Measurements from ENCODE around the gene ANKS1B.

Gene ANKS1B

DNA sequence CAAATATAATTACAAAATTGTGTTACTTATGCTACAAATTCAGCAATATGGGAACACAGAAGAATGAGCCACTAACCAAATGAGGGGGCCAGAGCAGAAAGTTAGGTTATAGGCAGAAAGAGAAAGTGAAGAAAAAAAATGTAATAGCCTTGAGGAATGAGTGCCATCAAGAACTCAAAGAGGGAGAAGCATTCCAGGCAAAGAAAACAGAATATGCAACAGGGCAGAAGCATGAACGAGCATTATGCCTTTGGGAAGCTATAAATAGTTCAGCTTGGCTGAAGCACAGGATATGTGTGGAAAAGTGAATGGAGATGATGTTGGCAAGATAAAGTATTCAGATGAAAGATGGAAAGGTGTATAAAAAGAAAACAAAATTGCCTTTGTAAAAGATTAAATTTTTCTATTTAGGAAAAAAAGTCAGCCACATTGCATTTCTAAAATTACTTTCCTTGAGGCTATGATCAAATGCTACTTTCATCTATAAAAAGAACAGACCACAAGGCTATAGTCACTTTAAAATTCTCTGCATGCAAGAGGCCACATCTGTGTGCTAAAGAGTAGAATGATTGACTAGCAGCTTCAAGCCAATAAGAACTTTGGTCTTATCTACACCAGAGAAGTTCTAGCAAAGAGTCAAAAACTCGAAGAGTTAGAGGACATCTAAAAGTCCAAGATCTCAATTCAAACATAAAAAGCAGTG, 530.7 kb downstream of the ANKS1B start:
- no peak for DNase-seq (ENCODE audit: low read depth in 2 of 2)

GRCh38 chr12:99450036-99450630, 534.6 kb downstream of the ANKS1B start:
- DNase-seq (ENCODE audit: low read depth in 2 of 2): no peak

DNA sequence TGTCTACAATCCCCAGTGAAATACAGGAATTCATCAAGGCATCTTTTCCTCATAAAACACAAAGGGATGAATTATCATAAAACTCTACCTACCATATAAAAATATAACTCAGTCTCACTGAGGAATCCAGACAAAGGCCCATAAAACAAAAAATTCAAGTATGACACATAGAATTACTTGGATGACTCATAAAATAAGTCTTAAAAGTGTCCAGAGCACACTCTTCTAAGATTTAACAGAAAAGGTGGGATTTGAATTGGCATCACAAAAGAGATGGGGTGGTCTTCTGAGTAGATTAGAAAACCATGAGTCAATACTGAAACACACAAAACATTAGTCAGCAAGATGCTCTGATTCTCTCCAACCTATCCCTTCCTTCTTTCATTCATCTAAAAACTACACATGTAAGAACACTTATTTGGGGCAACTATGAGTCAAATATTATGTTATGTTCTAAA, 539.8 kb downstream of the ANKS1B start:
- DNase-seq (ENCODE audit: low read depth in 2 of 2): no peak

DNA sequence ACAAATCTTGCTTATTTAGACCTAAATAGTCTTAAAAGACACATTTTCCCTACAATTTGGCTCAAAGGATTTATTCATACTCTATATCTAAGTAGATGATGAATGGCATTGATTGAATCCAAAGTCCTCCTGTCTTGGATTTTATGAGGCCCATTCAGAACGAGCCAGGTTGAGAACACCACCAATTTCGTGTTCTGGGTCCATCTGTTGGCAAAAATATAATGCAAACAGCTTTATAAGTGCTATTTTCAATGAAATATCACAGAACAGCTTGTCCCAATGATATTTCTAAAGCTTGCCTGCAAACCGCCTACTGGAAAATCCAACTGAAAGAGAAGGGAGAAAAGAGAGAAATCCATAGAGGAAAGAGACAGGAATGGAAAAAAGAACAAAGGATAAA, 542.0 kb downstream of the ANKS1B start:
- no peak for DNase-seq (ENCODE audit: low read depth in 2 of 2)

DNA sequence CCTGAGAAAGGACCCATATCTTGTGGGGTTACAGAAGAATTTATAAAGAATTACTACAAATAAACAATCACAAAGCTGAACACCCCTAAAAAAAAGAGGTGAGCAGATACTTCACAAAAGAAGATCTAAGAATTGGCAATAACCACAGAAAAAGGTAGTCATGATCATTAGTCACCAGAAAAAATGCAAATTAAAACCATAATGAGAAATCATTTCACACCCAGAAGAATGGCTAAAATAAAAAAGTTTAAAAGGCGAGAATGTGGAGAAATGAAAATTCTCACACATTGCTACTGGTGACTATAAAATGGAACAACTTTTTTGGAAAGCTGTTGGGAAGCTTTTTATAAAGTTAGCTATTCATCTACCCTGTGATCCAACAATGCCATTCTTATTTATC, 545.3 kb downstream of the ANKS1B start:
- no peak for DNase-seq (ENCODE audit: low read depth in 2 of 2)

DNA sequence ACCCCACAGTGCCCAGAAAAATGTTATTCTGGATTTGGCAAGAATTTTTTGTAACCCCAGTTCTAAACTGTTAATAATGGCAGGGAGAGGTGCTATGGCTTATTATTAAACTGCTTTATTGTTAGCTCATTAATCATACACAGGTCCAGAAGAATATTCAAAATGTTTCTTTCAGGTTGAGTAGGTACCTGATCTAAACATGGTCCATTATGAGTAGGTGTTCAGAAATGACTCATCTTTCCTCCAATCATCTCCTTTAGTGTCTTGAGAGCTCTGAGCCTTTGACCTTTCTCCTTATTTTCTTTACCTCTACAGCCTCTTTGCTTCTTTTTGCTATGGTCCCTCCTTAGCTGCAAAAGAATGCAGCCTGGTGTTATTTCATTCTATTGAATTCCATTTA, 548.2 kb downstream of the ANKS1B start:
- no peak for DNase-seq (ENCODE audit: low read depth in 2 of 2)

DNA sequence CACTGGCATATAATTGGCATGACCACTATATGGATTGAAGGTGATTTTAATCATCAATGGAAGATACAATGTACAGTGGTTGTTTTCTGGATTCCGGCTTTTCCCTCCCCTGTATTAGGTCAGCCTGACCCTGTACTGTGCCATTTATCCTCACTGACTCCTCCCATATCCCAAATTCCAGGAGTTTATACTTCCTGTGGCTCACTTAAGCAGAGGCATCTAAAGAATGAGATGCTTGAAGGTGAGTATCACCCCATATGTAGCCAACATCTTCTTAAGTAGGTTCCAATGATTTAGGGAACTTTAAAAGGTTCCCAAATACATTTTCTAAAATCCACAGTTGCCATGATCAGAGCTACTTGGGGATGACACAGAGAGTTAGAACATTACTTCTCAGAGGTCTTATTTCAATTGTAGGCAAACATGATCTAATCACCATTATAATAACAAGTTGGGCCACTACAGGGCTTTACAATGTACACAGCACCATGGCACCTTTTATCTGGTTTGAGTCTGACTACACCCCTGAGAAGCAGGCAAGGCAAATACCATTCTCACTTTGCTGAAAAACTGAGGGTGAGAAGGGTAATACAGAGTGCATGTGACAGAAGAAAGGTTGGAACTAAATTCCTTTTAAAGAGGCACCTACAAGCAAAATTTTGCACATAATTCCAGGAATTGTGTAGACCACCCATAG, 549.5 kb downstream of the ANKS1B start:
- no peak for DNase-seq (ENCODE audit: low read depth in 2 of 2)

DNA sequence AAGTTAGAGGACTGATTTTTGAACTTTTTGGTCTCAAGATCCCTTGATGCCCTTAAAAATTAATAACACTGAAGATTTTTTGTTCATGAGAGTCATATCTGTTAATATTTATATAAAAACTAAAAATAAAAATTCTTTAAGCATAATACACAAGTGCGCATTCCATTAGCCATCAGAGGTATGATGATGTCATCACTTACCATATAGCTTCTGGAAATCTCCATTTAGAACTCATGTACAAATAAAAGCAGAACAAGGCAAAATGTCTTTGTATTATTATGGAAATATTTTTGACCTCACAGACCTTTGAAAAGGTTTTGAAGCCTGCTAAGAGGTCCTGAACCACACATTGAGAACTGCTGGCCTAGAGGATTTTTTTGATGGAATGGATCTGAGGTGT, 551.6 kb downstream of the ANKS1B start:
- no peak for DNase-seq (ENCODE audit: low read depth in 2 of 2)

DNA sequence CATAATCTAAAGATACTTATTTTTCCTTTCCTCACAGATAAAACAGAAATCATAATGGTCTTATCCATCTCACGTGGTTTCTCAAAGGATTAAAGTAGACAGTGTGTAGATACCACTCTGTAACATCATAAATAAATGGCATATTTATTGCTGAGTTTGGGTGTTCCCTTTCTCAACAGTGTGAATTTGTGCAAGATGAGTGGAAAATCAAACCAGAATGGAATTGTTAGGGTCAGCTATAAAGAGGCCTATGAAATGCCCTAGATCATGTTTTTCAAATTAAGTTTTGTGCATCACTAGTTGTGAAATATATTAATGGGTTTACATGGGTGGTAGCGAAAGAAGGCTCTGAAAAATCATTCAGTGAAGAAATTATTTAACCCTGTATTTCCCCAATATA, 553.5 kb downstream of the ANKS1B start:
- DNase-seq (ENCODE audit: low read depth in 2 of 2): no peak

GRCh38 chr12:99427104-99427503, 557.6 kb downstream of the ANKS1B start:
- no peak for DNase-seq (ENCODE audit: low read depth in 2 of 2)

GRCh38 chr12:99418379-99418778, 566.4 kb downstream of the ANKS1B start:
- no peak for DNase-seq (ENCODE audit: low read depth in 2 of 2)

DNA sequence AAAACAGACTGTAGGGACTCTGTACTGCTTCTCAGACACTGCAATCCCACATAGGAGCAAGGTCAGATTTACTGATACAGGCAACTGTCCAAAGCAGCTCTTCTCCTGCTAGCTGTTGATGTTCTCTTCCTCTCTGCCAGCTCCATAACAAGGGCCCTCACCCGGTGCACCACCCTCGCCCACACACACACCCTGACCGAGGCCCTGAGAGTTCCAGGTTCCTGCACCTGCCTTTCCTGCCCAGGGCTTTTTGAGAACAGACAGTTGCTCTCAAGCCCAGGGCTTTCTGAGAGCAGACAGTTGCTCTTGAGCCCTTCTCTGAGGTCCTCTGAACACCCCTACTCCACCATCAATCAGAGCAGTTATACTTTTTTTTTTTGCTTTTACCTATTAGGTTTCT, 571.0 kb downstream of the ANKS1B start:
- no peak for DNase-seq (ENCODE audit: low read depth in 2 of 2)

DNA sequence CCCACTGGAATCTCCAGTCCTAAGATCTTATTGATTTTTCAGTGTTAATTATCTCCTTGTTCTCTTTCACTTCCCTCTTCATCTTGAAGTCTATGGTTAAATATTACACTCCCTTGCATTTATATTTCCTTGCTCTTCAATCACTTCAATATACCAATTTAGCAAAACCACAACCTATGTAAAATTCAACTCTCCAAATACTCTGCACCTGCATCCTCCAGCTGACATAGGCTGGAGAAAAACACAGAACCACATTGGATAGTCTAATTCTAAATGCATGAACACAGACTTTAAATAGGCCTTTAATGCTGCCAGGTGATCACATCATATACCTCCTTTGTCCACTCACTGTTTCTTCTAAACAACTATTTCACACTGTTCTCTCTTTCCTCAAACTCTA, 591.0 kb downstream of the ANKS1B start:
- DNase-seq (ENCODE audit: low read depth in 2 of 2): no peak

DNA sequence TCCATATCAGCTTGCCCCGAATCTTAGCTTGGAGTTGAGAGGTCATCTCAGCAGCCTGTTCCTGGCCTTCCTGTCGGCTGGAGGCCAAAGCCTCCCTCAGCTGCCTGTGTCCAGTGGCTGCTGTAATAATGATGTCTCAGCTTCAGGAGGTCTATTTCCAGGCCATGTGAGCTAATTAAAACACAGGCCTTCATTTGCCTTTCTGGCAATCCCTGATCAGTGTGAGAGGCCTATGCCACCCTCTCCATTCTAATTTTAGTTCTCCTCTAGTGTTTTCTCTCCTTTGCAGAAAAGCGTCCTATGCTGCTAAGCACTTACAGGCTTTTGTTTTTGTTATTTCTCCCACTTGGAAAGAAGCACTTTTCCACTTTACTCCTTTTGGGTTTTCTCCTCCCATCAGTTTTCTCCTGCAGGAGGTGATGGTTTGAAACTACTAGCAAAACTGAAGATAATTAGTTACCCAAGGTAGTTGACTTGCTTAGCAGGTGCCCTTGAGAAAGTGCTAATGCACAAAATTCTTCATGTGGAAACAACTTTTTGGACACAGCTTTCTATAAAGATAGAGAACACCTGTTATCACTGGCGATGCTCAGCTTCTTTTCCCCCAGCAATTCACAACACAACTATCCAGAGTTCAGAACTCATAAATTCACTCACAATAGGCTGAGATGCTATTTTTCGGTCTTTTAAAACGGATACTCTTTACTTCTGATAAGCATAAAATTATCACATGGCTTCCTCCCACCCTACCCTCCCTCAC, 592.5 kb downstream of the ANKS1B start:
- no peak for DNase-seq (ENCODE audit: low read depth in 2 of 2)

GRCh38 chr12:99390707-99391106, 594.0 kb downstream of the ANKS1B start:
- no peak for DNase-seq (ENCODE audit: low read depth in 2 of 2)

DNA sequence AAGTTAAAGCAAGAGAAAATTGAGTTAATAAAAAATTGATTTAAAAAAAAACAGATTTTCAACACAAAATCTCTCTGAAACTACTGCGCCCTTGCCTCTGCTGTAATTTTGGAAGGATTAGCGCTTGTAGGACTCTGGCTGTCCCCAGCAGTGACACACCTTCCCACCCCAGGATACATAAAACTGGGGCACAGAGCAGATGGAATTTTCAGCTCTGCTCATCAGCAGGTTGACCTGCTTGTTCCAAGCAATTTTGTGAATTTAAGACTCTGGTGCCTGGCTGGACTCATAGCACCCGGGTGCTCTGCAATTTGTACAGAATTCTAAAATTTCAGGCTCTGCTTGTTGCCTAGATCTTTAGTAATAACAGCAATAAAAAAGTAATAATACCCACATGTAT, 595.0 kb downstream of the ANKS1B start:
- DNase-seq (ENCODE audit: low read depth in 2 of 2): no peak

- no peak for DNase-seq (ENCODE audit: low read depth in 2 of 2)
Observed at GRCh38 chr12:99388671-99389195, 596.0 kb downstream of the ANKS1B start.

DNA sequence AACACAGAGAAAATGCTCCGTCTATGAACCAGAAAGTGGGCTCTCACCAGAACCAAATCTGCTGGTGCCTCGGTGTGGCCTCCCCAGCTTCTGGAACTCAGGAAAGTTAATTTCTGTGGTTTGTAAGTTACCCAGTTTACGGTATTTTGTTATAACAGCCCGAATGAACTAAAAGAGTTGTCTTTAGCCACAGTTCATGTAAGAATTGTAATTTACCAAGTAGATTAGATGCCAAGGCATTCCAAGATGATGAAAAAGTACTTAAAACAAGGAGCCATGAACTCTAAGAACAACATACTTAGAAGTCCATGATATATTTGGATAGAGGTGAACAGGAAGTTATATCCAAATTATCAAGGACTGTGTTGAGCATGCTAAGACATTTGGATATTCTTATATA, 597.1 kb downstream of the ANKS1B start:
- no peak for DNase-seq (ENCODE audit: low read depth in 2 of 2)

GRCh38 chr12:99386907-99387306, 597.8 kb downstream of the ANKS1B start:
- no peak for DNase-seq (ENCODE audit: low read depth in 2 of 2)

- DNase-seq (ENCODE audit: low read depth in 2 of 2): no peak
Observed at GRCh38 chr12:99383258-99383657, 601.5 kb downstream of the ANKS1B start.

DNA sequence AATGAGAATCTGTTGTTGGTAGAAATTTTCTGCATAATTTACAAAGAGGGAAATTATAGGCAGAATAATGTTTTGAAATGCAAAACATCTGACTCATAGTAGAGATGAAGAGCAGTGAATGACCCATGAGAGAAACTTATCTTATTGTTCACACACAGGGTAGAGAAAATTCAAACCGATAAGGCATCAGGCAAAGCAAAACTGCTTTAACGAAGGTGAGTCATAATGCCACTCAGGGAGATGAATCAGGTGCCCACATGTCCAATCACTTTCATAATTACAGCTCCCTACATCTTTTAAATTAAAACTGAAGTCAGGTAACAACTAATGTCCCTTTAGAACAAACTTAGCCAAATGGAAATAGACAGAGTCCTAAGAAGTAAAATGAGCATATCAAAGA, 602.7 kb downstream of the ANKS1B start:
- no peak for DNase-seq (ENCODE audit: low read depth in 2 of 2)

- no peak for DNase-seq (ENCODE audit: low read depth in 2 of 2)
Observed at GRCh38 chr12:99380701-99381100, 604.0 kb downstream of the ANKS1B start.

Measured in activated CD4-positive, alpha-beta T cell treated with anti-CD3 and anti-CD28 coated beads for 24 hours (primary cell).